Memory B cell (primary cell): Measurements from ENCODE around the gene HACD3.

Source experiments
- ATAC-seq: fragments of 150-1000 bp; cut with Tn5 transposase; 2 replicates; pipeline ENCODE4 v1.10.0; 2021; ENCODE audit warnings: low read depth, mild to moderate bottlenecking, moderate library complexity
- DNase-seq, 2 donors: peaks; one replicate each; pipeline ENCODE4 v3.0.0; 2022; ENCODE audit warnings: low spot score in 2 of 2
- H3K27ac Mint-ChIP-seq: one replicate; pipeline ENCODE4 v1.8.0; 2022; ENCODE audit warnings: mild to moderate bottlenecking, moderate library complexity, mixed read lengths
- H3K27me3 Mint-ChIP-seq: one replicate; pipeline ENCODE4 v1.8.0; 2022; ENCODE audit warnings: mixed read lengths
- H3K36me3 Mint-ChIP-seq: one replicate; pipeline ENCODE4 v1.8.0; 2022; ENCODE audit warnings: mild to moderate bottlenecking, mixed read lengths
- H3K4me1 Mint-ChIP-seq: one replicate; pipeline ENCODE4 v1.8.0; 2022; ENCODE audit warnings: mixed read lengths
- H3K4me3 Mint-ChIP-seq: one replicate; pipeline ENCODE4 v1.8.0; 2022; ENCODE audit warnings: mild to moderate bottlenecking, moderate library complexity, mixed read lengths
- H3K9me3 Mint-ChIP-seq: one replicate; pipeline ENCODE4 v1.8.0; 2022; ENCODE audit warnings: mixed read lengths

Gene HACD3

DNA sequence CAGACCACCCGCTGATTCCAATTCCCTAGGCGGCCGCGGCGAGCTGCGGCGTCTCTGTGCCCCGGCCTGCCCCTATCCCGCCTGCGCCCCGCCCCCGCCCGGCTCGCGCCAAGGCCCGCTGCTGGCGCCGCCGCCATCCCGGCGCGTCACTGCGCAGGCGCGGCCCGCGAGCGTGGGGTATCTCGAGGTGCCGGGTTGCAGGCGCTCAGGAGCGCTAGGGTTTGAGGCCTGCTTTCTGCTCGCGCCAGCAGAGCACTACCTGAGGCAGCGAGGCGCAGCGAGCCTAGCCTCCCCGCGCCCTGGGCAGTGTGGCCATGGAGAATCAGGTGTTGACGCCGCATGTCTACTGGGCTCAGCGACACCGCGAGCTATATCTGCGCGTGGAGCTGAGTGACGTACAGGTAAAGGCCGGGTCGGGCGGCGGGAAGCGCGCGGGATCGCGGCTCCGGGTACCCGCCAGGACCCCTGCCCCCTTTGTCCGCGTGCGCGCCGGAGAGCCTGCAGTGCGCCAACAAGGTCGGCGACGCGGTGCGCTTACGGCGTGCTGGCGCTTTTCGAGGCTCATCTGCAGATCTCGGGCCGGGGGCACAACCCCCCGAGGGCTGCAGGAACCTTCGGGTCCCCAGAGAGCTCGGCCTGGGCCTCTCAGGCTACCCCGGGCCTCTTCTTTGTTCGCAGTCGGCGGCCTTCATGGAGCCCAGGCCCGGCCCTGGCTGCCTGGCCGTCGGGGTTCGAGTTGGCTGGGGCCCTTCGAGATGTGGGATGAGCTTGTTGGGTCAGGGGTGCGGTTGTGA is at the start of gene HACD3:
TSS of gene HACD3 (plus strand) at position 146 of the 794 bp plus-strand sequence. CDS start at position 315, 169 bp downstream.
- Mint-ChIP-seq H3K9me3 (no peaks in the 10 kb centered on the region), H3K27me3 (no peaks in the 10 kb centered on the region), H3K4me3 (peak within 1 kb of the TSS; percentile 94), H3K36me3 (no peaks in the 10 kb centered on the region), H3K27ac (peak within 1 kb of the TSS; percentile 89), H3K4me1 (peaks cover 25% of the 10 kb centered on the region)
- DNase-seq (peak; percentile 85), ATAC-seq (peak; percentile 96)

DNA sequence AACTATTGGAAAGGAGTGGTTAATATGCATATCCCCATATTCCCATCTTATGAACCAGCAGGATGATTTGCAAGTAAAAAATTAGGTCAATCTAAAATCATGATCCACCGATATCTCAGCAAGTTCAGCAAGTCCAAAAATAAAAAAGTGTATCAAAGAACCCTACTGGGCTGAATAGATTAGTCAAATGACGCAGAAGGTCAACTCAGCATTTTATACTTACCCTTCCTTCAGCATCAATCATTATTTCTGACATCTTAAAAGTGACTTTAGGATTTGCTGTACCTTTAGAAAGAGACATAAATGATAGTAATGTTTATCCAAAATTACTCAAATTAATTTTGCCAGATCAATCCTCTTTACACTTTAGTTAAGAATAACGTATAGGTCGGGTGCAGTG is 45.4 kb upstream of the HACD3 start:
- Mint-ChIP-seq H3K4me1 (no peaks in the 10 kb centered on the region), H3K27ac (no peak overlapping the region), H3K4me3 (no peak overlapping the region), H3K36me3 (peaks cover 23% of the 10 kb centered on the region), H3K27me3 (no peaks in the 10 kb centered on the region), H3K9me3 (no peaks in the 10 kb centered on the region)
- ATAC-seq (no peak), DNase-seq (no peak)

GRCh38 chr15:65494076-65494475 is 36.2 kb upstream of the HACD3 start:
- H3K27me3 Mint-ChIP-seq = no peaks in the 10 kb centered on the region
- DNase-seq = no peak
- H3K36me3 Mint-ChIP-seq = peaks cover 19% of the 10 kb centered on the region
- H3K4me1 Mint-ChIP-seq = no peaks in the 10 kb centered on the region
- no peak overlapping the region for H3K27ac Mint-ChIP-seq
- ATAC-seq = no peak
- no peaks in the 10 kb centered on the region for H3K9me3 Mint-ChIP-seq
- no peak overlapping the region for H3K4me3 Mint-ChIP-seq

GRCh38 chr15:65509321-65509720 is 20.9 kb upstream of the HACD3 start:
- H3K36me3 Mint-ChIP-seq = peaks cover 10% of the 10 kb centered on the region
- DNase-seq (no peak), ATAC-seq (no peak)
- no peaks in the 10 kb centered on the region for H3K27me3 Mint-ChIP-seq
- H3K4me1 Mint-ChIP-seq = peaks cover 3% of the 10 kb centered on the region
- H3K27ac Mint-ChIP-seq = no peak overlapping the region
- H3K9me3 Mint-ChIP-seq = no peaks in the 10 kb centered on the region
- no peak overlapping the region for H3K4me3 Mint-ChIP-seq

- H3K4me3 Mint-ChIP-seq = no peak overlapping the region
These were observed 18.1 kb upstream of the HACD3 start for GRCh38 chr15:65512189-65512588.

DNA sequence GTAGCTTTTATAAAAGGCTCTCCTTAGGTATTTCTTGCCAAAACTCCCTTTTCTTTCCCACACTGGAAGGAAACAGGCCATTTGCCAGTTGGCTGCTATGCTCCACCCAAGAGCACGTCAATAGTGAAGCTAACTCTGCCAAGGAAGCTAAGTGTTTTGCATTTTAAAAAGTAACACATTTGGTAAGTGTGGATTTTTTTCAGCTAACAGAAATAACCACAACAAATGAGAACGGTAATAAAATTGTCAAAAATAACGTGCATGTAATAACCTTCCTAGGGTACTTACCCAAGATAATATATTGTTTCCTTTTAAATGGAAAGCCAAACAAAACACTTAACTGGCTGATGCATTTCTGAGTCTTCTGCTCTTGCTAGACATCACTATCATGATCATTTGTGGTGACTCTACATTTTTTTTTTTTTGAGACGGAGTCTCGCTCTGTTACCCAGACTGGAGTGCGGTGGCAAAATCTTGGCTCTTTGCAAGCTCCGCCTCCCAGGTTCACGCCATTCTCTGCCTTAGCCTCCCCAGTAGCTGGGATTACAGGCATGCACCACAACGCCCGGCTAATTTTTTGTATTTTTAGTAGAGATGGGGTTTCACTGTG is 17.4 kb upstream of the HACD3 start:
- Mint-ChIP-seq H3K4me1 (peaks cover 13% of the 10 kb centered on the region), H3K9me3 (no peaks in the 10 kb centered on the region), H3K36me3 (peaks cover 9% of the 10 kb centered on the region), H3K27ac (no peak overlapping the region), H3K27me3 (no peaks in the 10 kb centered on the region), H3K4me3 (no peak overlapping the region)
- DNase-seq = no peak
- ATAC-seq = no peak

More at GRCh38 chr15:65512189-65512588, 18.1 kb upstream of the HACD3 start:
- Mint-ChIP-seq H3K9me3 (no peaks in the 10 kb centered on the region), H3K36me3 (peaks cover 9% of the 10 kb centered on the region), H3K4me1 (peaks cover 10% of the 10 kb centered on the region), H3K27me3 (no peaks in the 10 kb centered on the region), H3K27ac (no peak overlapping the region)
- DNase-seq (no peak), ATAC-seq (no peak)

DNA sequence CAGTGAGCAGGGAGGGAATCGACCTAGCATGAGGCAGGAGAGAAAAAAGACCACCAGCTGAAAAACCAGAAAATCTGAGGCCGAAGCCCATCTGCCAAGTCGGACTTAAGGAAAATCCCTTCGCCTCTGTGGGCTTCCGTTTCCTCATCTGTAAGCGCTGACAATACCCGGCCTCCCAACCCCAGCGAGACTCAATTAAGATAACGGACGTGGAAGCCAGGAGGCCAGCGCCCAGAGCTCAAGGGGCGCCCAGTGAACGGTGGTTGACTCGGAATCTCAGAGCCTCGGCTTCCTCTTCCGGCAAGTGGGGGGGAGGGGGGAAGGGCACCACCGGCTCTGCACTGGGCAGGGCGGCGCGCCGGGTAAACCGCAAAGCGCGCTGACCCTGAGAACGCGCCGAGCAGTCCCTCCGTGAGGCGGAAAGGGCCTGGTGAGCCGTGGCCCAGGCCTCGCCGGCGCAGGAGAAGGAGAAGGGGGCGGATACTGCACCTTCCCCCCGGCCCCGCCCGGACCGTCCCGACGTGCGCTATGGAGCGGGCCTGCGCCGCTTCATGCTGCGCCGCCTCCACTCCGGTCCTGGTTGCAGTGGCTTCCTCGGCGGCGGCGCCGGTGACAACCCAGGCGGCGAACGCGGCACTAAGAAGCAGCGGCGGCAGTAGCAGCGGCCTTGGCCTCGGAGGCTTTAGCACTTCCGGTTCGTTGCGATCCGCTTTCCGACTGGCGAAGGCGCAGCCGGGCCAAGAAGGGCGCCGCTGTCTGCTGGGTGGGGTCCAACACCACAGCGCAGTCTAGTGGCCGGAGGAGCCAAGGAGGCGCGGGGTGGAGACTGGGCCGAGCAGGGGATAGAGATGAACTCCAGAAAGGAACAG is 13.0 kb upstream of the HACD3 start, which contains the start of gene DPP8:
TSS of gene DPP8 (minus strand) at position 693 of the 869 bp plus-strand sequence. CDS start 5,136 bp downstream, outside the sequence.
- Mint-ChIP-seq H3K4me3 (peak within 1 kb of the TSS; percentile 90), H3K27ac (peak within 1 kb of the TSS; percentile 91)

DNA sequence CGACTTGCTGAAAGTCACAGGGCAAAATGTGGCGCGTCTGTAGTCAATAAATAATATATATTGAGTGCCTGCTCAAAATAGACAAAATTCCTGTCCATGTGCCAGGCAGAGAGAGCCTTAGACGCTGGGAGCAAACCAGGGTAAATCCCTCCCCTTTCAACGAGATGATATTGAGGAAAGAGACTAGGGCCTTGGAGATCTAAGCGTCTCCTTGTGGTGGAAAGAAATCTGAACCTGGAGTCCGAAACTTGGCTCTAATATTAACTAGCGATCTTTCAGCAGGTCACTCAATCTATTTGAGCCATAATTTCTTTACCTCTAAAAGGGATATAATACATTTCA is 12.4 kb upstream of the HACD3 start:
- Mint-ChIP-seq H3K27me3 (no peaks in the 10 kb centered on the region), H3K4me1 (peaks cover 10% of the 10 kb centered on the region), H3K27ac (peak overlapping the region; percentile 91), H3K9me3 (no peaks in the 10 kb centered on the region), H3K4me3 (peak overlapping the region; percentile 90), H3K36me3 (peaks cover 2% of the 10 kb centered on the region)
- DNase-seq = no peak
- ATAC-seq = no peak

More for the DNA sequence above, 13.0 kb upstream of the HACD3 start, which contains the start of gene DPP8:
- Mint-ChIP-seq H3K27me3 (no peaks in the 10 kb centered on the region), H3K36me3 (peaks cover 2% of the 10 kb centered on the region), H3K9me3 (no peaks in the 10 kb centered on the region), H3K4me1 (peaks cover 10% of the 10 kb centered on the region)
- DNase-seq = peak; percentile 93 to 96
- peak; percentile 87 for ATAC-seq

DNA sequence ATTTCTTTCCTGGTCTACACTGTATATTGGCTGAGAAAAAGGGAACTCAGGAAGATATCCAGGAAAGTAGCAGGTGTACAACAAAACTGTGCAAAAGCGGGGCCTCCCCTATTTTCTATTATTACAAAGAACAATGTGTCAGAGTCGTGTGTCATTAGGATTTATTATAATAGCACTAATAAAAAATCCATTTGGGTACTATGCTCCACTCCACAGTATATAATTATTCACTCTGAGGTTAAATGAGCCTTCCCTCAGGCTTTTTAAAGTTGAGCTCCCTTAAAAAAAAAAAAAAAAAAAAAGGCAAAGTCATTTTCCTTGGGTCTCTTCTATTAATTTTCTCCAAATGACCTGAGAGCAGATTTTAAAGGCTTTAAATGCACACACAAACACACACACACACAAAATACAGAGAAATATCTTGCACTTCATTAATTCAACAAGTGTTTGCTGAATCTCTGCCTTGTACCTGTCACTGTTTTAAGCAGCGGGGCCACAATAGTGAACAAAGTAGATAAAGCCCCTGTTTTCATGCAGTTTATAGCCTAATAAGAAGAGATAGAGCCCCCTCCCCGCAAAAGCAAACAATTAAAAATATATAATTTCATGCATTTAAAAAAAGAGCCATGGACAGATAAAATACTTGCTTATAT is 11.5 kb upstream of the HACD3 start:
- H3K36me3 Mint-ChIP-seq = no peaks in the 10 kb centered on the region
- H3K4me3 Mint-ChIP-seq = no peak overlapping the region
- no peaks in the 10 kb centered on the region for H3K9me3 Mint-ChIP-seq
- no peak overlapping the region for H3K27ac Mint-ChIP-seq
- no peaks in the 10 kb centered on the region for H3K27me3 Mint-ChIP-seq
- no peak for ATAC-seq
- H3K4me1 Mint-ChIP-seq = peaks cover 10% of the 10 kb centered on the region
- no peak for DNase-seq

DNA sequence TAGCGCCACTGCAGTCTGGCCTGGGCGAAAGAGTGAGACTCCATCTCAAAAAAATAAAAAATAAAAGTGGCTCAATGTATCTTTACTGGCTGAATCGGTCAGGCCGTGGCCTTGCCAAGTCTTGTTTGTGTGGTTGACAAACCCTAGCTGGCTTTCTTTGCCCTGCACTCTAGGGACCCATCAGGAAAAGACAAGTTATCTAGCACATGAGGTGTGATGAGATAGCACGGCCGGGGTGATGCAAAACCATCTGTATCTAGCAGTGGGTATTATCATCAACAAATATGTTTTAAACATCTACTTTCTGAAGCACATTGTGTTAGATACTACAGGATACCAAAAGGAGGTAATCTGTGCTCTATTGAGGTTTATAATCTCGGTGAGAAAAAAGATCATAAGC is 8.9 kb upstream of the HACD3 start:
- peaks cover 7% of the 10 kb centered on the region for H3K4me1 Mint-ChIP-seq
- no peak overlapping the region for H3K4me3 Mint-ChIP-seq
- H3K36me3 Mint-ChIP-seq = no peaks in the 10 kb centered on the region
- no peaks in the 10 kb centered on the region for H3K27me3 Mint-ChIP-seq
- DNase-seq = no peak
- H3K9me3 Mint-ChIP-seq = no peaks in the 10 kb centered on the region
- ATAC-seq = no peak
- H3K27ac Mint-ChIP-seq = no peak overlapping the region

DNA sequence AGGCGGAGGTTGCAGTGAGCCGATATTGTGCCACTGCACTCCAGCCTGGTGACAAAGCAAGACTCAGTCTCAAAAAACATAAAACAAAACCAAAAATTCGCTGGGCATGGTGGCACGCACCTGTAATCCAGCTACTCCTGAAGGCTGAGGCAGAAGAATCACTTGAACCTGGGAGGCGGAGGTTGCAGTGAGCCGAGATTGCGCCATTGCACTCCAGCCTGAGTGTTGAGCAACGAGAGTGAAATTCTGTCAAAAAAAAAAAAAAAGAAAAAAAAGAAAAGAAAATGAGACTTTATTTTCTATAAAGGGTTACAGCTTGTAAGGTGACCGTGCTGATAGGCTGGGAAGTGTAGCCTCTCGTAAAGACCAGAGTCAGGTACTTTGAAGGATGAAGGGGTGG is 6.0 kb upstream of the HACD3 start:
- Mint-ChIP-seq H3K27me3 (no peaks in the 10 kb centered on the region), H3K36me3 (no peaks in the 10 kb centered on the region), H3K4me3 (no peak overlapping the region), H3K9me3 (no peaks in the 10 kb centered on the region), H3K27ac (no peak overlapping the region), H3K4me1 (no peaks in the 10 kb centered on the region)
- DNase-seq (no peak), ATAC-seq (no peak)

- Mint-ChIP-seq H3K27me3 (no peaks in the 10 kb centered on the region), H3K4me1 (peaks cover 5% of the 10 kb centered on the region), H3K27ac (no peak overlapping the region), H3K36me3 (no peaks in the 10 kb centered on the region), H3K9me3 (no peaks in the 10 kb centered on the region), H3K4me3 (no peak overlapping the region)
- ATAC-seq = no peak
- DNase-seq = no peak
These were observed 4.6 kb upstream of the HACD3 start for GRCh38 chr15:65525622-65526021.

DNA sequence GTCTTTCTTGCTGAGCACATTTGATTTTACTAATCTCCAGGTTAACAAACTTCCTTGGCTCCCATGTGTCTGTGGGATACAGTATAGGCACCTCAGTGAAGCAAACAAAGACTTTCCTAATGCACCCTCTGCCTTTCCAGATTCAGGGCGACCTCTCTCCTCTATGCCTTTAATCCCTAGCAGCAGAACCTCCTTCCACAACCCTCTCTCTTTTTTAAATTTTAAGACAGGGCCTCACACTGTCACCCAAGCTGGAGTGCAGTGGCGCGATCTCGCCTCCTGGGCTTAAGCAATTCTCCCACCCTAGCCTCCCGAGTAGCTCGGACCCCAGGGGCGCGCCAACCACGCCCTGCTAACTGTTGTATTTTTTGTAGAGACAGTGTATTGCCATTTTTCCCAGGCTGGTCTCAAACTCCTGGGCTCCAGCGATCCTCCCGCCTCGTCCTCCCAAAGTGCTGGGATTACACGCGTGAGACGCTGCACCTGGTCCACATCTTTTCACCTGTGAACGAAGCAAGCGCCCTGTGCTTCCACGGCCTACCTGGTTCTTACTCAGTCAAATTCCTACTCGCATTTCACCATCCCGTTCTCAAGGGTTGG is 1.7 kb upstream of the HACD3 start:
- Mint-ChIP-seq H3K9me3 (no peaks in the 10 kb centered on the region), H3K36me3 (no peaks in the 10 kb centered on the region), H3K27me3 (no peaks in the 10 kb centered on the region), H3K4me3 (no peak overlapping the region), H3K27ac (no peak overlapping the region), H3K4me1 (peaks cover 14% of the 10 kb centered on the region)
- no peak for DNase-seq
- ATAC-seq = no peak
